ENCODE results near the gene TRMO. TPM values are rescaled to one million over a fixed set of nuclear protein-coding genes. Genes with fewer than 3 reads are reported as not detected.

TRMO gene
- total RNA-seq, 4 donors from 2014 or later, result 10.5 to 23.4 (median 15.7) TPM

- ATAC-seq (no peak), DNase-seq (no peak)
- Histone ChIP-seq H3K4me1 (no peaks in the 10 kb centered on the region), H3K9me3 (no peaks in the 10 kb centered on the region), H3K36me3 (no peaks in the 10 kb centered on the region), H3K4me3 (no peak overlapping the region), H3K27ac (no peak overlapping the region), H3K27me3 (peaks cover 0 to 24% (median 14%) of the 10 kb centered on the region in 3 donors)
- in situ Hi-C loops (cut with MboI; ENCODE audit: low sequenced_read_pairs in 4 of 4), result loop anchor here in 1 of 4 donors (10.0 kb wide), 1 partner anchor 61 kb away; no protein-coding TSS in a partner anchor
- intact Hi-C loops (cut with DNase I; ENCODE audit: low total_unique reads), result no loop called here
- TF ChIP-seq CTCF (IDR thresholded peaks at IDR 0.05 in 4 of 5, conservative IDR thresholded peaks at IDR 0.05 in 1 of 5) (no peak), POLR2A (IDR thresholded peaks at IDR 0.05) (no peak)
Observed at GRCh38 chr9:97933297-97933998, 11.1 kb upstream of the TRMO start.

- in situ Hi-C loops (cut with MboI; ENCODE audit: low sequenced_read_pairs in 4 of 4), result loop anchor here in 1 of 4 donors (10.0 kb wide), 1 partner anchor 64 kb away; no protein-coding TSS in a partner anchor
- no peaks in the 10 kb centered on the region for H3K4me1 ChIP-seq
- DNase-seq (no peak), ATAC-seq (no peak)
- TF ChIP-seq CTCF (IDR thresholded peaks at IDR 0.05 in 4 of 5, conservative IDR thresholded peaks at IDR 0.05 in 1 of 5) (no peak), POLR2A (IDR thresholded peaks at IDR 0.05) (no peak)
- no peak overlapping the region for H3K4me3 ChIP-seq
- H3K36me3 ChIP-seq, result no peaks in the 10 kb centered on the region
- no peak overlapping the region for H3K27ac ChIP-seq
- intact Hi-C loops (cut with DNase I; ENCODE audit: low total_unique reads), result no loop called here
- peaks cover 4 to 24% (median 18%) of the 10 kb centered on the region in 3 donors for H3K27me3 ChIP-seq
- no peaks in the 10 kb centered on the region for H3K9me3 ChIP-seq
Observed at GRCh38 chr9:97930972-97931371, 8.7 kb upstream of the TRMO start.

GRCh38 chr9:97928986-97929604 is 6.8 kb upstream of the TRMO start:
- in situ Hi-C loops (cut with MboI; ENCODE audit: low sequenced_read_pairs in 4 of 4), result loop anchor here in 1 of 4 donors (10.0 kb wide), 1 partner anchor 106 kb away; no protein-coding TSS in a partner anchor
- DNase-seq, result no peak
- Histone ChIP-seq H3K27ac (no peak overlapping the region), H3K4me3 (no peak overlapping the region), H3K36me3 (no peaks in the 10 kb centered on the region), H3K4me1 (peaks cover 0 to 2% of the 10 kb centered on the region in 2 donors), H3K27me3 (peaks cover 4 to 18% (median 10%) of the 10 kb centered on the region in 3 donors), H3K9me3 (no peaks in the 10 kb centered on the region)
- intact Hi-C loops (cut with DNase I; ENCODE audit: low total_unique reads), result loop anchor here (10.0 kb wide), 1 partner anchor 846 kb away; no protein-coding TSS in a partner anchor
- TF ChIP-seq POLR2A (IDR thresholded peaks at IDR 0.05) (no peak), CTCF (IDR thresholded peaks at IDR 0.05 in 4 of 5, conservative IDR thresholded peaks at IDR 0.05 in 1 of 5) (no peak)
- no peak for ATAC-seq

GRCh38 chr9:97925497-97926334 is 3.4 kb upstream of the TRMO start:
- H3K9me3 ChIP-seq, result no peaks in the 10 kb centered on the region
- H3K27ac ChIP-seq, result no peak overlapping the region
- intact Hi-C loops (cut with DNase I; ENCODE audit: low total_unique reads), result loop anchor here (10.0 kb wide), 1 partner anchor 849 kb away; no protein-coding TSS in a partner anchor
- H3K36me3 ChIP-seq, result no peaks in the 10 kb centered on the region
- no peak for DNase-seq
- H3K4me3 ChIP-seq, result no peak overlapping the region
- H3K4me1 ChIP-seq, result peaks cover 17 to 19% of the 10 kb centered on the region in 2 donors
- in situ Hi-C loops (cut with MboI; ENCODE audit: low sequenced_read_pairs in 4 of 4), result loop anchor here in 1 of 4 donors (10.0 kb wide), 1 partner anchor 109 kb away; no protein-coding TSS in a partner anchor
- TF ChIP-seq POLR2A (IDR thresholded peaks at IDR 0.05), result no peak
- no peak for TF ChIP-seq CTCF (IDR thresholded peaks at IDR 0.05 in 4 of 5, conservative IDR thresholded peaks at IDR 0.05 in 1 of 5)
- H3K27me3 ChIP-seq, result peaks cover 4 to 12% (median 7%) of the 10 kb centered on the region in 3 donors
- no peak for ATAC-seq

Measured in gastrocnemius medialis (tissue), 4 donors.